IPS DF 19.7 (cell line): Measurements from ENCODE around the gene HACL1.

Experiments
- DNase-seq: peaks from one replicate; pipeline ENCODE4 v3.0.0-alpha.2; 2013; ENCODE audit warnings: low read depth, low spot score

Gene HACL1

GRCh38 chr3:15601399-15602145 is at the start of gene HACL1, which contains the start of gene BTD:
Gene HACL1, minus strand, starts transcription at chr3:15601569. Its CDS starts 106 bp downstream, at chr3:15601463.
Gene BTD, plus strand, starts transcription at chr3:15601745. Its CDS starts 33,695 bp downstream, at chr3:15635440.
- DNase-seq = peak; percentile 98

GRCh38 chr3:15649858-15650257 is 48.5 kb upstream of the HACL1 start:
- no peak for DNase-seq

GRCh38 chr3:15649341-15649740 is 48.0 kb upstream of the HACL1 start:
- DNase-seq = no peak

GRCh38 chr3:15647611-15648167 is 46.3 kb upstream of the HACL1 start:
- DNase-seq = no peak

- DNase-seq = no peak
These were observed 45.6 kb upstream of the HACL1 start for GRCh38 chr3:15646851-15647511.

GRCh38 chr3:15645740-15646501 is 44.6 kb upstream of the HACL1 start:
- no peak for DNase-seq

GRCh38 chr3:15645246-15645645 is 43.9 kb upstream of the HACL1 start:
- DNase-seq = no peak

- DNase-seq = no peak
These were observed 37.5 kb upstream of the HACL1 start for GRCh38 chr3:15638891-15639262.

- no peak for DNase-seq
These were observed 37.0 kb upstream of the HACL1 start for GRCh38 chr3:15638193-15638890.

GRCh38 chr3:15637131-15637951 is 36.0 kb upstream of the HACL1 start:
- no peak for DNase-seq

GRCh38 chr3:15636028-15636709 is 34.8 kb upstream of the HACL1 start:
- no peak for DNase-seq

GRCh38 chr3:15635121-15635661 is 33.8 kb upstream of the HACL1 start:
- no peak for DNase-seq

- no peak for DNase-seq
These were observed 33.3 kb upstream of the HACL1 start for GRCh38 chr3:15634671-15635070.

- no peak for DNase-seq
These were observed 32.6 kb upstream of the HACL1 start for GRCh38 chr3:15633766-15634598.

GRCh38 chr3:15633159-15633558 is 31.8 kb upstream of the HACL1 start:
- no peak for DNase-seq

GRCh38 chr3:15632212-15632580 is 30.8 kb upstream of the HACL1 start:
- no peak for DNase-seq

GRCh38 chr3:15631426-15632211 is 30.2 kb upstream of the HACL1 start:
- no peak for DNase-seq
